ENCODE results near the gene XYLT2. TPM values are rescaled to one million over a fixed set of nuclear protein-coding genes. Genes with fewer than 3 reads are reported as not detected.
"Not testable (repeated sequence)": the region's sequence is repeated elsewhere in the genome, so short reads cannot be mapped to it uniquely, and the experiment has no call there.

Gene XYLT2
- polyA plus RNA-seq, 1 donor, result 26.2 TPM

- no peak for DNase-seq (ENCODE audit: low read depth)
Observed at GRCh38 chr17:50389534-50389933, 43.6 kb downstream of the XYLT2 start.

- no peak for DNase-seq (ENCODE audit: low read depth)
Observed at GRCh38 chr17:50392621-50393020, 46.7 kb downstream of the XYLT2 start.

GRCh38 chr17:50393700-50394099, 47.8 kb downstream of the XYLT2 start:
- no peak for DNase-seq (ENCODE audit: low read depth)

- no peak for DNase-seq (ENCODE audit: low read depth)
Observed at GRCh38 chr17:50394711-50395110, 48.8 kb downstream of the XYLT2 start.

- no peak for DNase-seq (ENCODE audit: low read depth)
Observed at GRCh38 chr17:50396261-50397110, 50.6 kb downstream of the XYLT2 start.

GRCh38 chr17:50397111-50397918, 51.4 kb downstream of the XYLT2 start, which contains the start of gene LRRC59:
Gene LRRC59, minus strand, starts transcription at chr17:50397523. Its CDS starts 206 bp downstream, at chr17:50397317.
- DNase-seq (ENCODE audit: low read depth), result peak; percentile 63

GRCh38 chr17:50397919-50398285, 52.0 kb downstream of the XYLT2 start:
- no peak for DNase-seq (ENCODE audit: low read depth)

- DNase-seq (ENCODE audit: low read depth), result not testable (repeated sequence)
Observed at GRCh38 chr17:50398672-50399071, 52.7 kb downstream of the XYLT2 start.

GRCh38 chr17:50399591-50399990, 53.7 kb downstream of the XYLT2 start:
- DNase-seq (ENCODE audit: low read depth), result not testable (repeated sequence)

- DNase-seq (ENCODE audit: low read depth), result not testable (repeated sequence)
Observed at GRCh38 chr17:50405351-50405750, 59.4 kb downstream of the XYLT2 start.

GRCh38 chr17:50406578-50406977, 60.7 kb downstream of the XYLT2 start:
- no peak for DNase-seq (ENCODE audit: low read depth)

GRCh38 chr17:50407921-50408320, 62.0 kb downstream of the XYLT2 start:
- no peak for DNase-seq (ENCODE audit: low read depth)

Other genes starting within 250 kb of the XYLT2 start
- gene SAMD14, start 216.0 kb upstream of the XYLT2 start, polyA plus RNA-seq (ENCODE audit: insufficient read length), result 4.3 TPM
- 40.7 TPM for gene PPP1R9B, start 195.4 kb upstream of the XYLT2 start, polyA plus RNA-seq (ENCODE audit: insufficient read length)
- gene SGCA, start 180.1 kb upstream of the XYLT2 start, polyA plus RNA-seq (ENCODE audit: insufficient read length), result 368 TPM
- 3,500 TPM for gene COL1A1, start 144.5 kb upstream of the XYLT2 start, polyA plus RNA-seq (ENCODE audit: insufficient read length)
- 0.76 TPM for gene TMEM92, start 71.7 kb upstream of the XYLT2 start, polyA plus RNA-seq (ENCODE audit: insufficient read length)
- 52.8 TPM for gene MRPL27, start 27.1 kb downstream of the XYLT2 start, polyA plus RNA-seq (ENCODE audit: insufficient read length)
- 4.8 TPM for gene EME1, start 27.1 kb downstream of the XYLT2 start, polyA plus RNA-seq (ENCODE audit: insufficient read length)
- 44.4 TPM for gene LRRC59, start 51.4 kb downstream of the XYLT2 start, polyA plus RNA-seq (ENCODE audit: insufficient read length)
- gene ACSF2, start 80.1 kb downstream of the XYLT2 start, polyA plus RNA-seq (ENCODE audit: insufficient read length), result 62.3 TPM
- gene CHAD, start 122.8 kb downstream of the XYLT2 start, polyA plus RNA-seq (ENCODE audit: insufficient read length), result 4.0 TPM
- 37.3 TPM for gene RSAD1, start 132.7 kb downstream of the XYLT2 start, polyA plus RNA-seq (ENCODE audit: insufficient read length)
- gene MYCBPAP, start 162.3 kb downstream of the XYLT2 start, polyA plus RNA-seq (ENCODE audit: insufficient read length), result 0.52 TPM
- gene EPN3, start 186.6 kb downstream of the XYLT2 start, polyA plus RNA-seq (ENCODE audit: insufficient read length), result 0.97 TPM
- 24.3 TPM for gene SPATA20, start 201.0 kb downstream of the XYLT2 start, polyA plus RNA-seq (ENCODE audit: insufficient read length)
- gene CACNA1G, start 214.6 kb downstream of the XYLT2 start, polyA plus RNA-seq (ENCODE audit: insufficient read length), result 6.6 TPM